GM19438 (cell line): ENCODE data around the gene SCLY.
"Not testable (repeated sequence)": the region's sequence is repeated elsewhere in the genome, so short reads cannot be mapped to it uniquely, and the experiment has no call there.

Experiments used
- ATAC-seq: cut with Tn5 transposase; IDR thresholded peaks from one replicate; pipeline ENCODE4 v1.9.1; 2021; ENCODE audit warnings: low read depth; ENCODE audit not compliant: unreplicated experiment

Gene SCLY

DNA sequence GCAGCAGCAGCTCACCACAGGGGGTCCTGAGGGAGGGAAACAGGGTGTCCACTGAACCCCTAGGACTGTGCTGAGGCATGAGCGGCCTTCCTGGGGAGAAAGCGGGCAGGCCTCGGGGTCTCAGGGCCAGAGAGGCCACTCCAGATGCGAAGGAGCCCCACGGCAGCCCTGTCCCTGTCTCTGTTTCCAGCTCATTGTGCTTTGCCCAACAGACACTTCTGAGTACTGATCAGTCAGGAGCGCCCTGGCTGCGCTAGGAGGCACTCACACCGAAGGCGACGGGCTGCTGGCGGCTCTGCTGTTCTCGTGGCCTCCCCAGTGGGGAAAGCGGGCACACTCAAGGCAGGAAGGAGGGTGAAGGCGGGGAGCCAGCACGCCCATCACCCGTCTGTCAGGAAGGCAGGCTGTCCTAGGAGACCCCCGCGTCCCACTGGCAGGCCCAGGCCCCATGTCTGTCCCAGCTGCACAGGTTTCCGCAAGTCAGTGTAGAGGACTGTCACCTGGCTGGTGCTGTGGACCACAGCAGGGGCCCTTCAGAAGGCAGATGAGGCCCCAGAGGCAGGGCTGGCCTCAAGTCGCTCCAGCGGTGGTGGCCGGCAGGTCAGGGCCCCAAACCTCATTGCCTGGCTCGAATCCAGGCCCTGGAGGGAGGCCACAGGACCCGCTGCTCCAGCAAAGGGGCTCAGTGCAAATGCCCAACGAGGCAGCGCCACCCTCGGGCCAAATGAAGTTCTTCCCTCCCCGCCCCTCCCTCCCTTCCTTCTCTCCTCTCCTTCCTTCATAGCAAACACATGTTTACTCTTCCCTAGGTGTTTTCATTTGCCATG, 46.1 kb downstream of the SCLY start:
- ATAC-seq, result peak; percentile 17

GRCh38 chr2:238107525-238108422, 47.0 kb downstream of the SCLY start:
- ATAC-seq, result peak; percentile 64

DNA sequence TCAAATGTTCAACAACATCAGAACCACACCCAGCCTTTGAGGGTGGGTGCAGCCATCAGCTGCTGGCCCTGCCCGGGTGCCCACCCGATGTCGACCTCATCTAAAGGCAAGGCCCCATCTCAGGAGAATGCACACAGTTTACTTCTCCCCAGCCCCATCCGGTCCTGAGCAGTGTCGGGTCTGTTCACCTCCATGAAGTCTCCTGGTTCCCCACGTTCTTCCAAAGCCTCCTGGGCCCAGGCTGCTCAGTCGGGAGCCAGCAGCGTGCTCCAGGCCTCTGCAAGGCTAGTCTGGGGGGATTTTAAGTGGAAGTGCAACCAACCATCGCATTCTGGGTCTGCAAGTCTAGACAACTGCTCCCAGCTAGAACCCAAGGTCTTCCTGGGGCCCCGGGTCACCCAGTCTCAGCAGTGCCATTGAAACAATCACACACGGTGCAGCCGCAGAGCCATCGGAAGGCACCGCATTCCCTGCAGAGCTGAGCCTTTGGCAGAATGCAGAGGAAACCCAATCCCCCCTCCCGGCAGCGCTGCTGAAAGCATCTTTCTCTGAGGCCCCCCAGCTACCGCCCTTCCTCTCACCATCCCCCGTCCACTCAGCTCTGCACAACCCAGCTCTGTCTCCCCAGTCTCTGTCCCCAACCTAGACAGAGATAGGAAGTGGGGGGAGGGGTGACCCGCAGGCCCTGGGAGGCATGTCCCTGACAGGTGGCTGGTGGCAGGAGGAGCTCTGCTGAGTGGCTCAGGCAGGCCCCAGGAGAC, 47.8 kb downstream of the SCLY start:
- ATAC-seq, result peak; percentile 72

- no peak for ATAC-seq
These were observed 52.8 kb downstream of the SCLY start for GRCh38 chr2:238113611-238114010.

- ATAC-seq, result no peak
These were observed 53.6 kb downstream of the SCLY start for GRCh38 chr2:238114331-238114841.

DNA sequence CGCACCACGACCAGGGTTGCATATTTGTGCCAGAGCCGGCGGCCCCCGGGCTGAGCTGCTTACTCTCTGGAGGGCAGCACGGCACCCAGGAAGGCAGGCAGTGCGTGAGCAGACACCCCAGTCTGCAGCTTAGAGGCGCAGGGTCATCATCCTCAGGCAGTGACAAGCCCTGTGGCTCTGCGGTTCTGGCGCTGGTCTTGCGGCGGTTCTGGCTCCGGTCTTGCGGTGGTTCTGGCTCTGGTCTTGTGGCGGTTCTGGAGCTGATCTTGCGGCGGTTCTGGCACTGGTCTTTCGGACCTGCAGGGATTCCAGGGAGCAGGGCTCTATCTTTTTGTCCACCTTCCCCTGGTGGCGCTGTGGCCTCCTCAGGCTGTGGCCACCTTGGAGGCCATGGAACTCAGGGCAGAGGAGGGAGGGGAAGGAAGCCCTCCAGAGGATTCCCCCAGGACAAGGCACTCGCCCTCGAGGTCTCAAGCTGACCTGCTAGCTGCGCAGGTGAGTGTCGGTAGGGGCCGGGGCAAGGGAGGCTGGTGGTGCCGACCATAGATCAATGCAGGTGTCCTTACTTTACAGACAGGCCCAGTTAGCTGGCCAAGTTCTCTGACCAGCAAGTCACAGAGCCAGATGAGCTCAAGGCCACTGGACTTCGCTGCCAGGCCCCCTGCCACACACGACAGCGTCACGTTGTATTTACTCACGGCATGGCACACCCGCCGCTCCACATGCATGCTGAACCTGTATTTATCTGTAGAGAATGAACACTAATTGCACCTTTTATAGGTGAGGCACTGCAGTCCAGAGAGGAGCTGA, 54.3 kb downstream of the SCLY start:
- ATAC-seq, result no peak

- ATAC-seq, result not testable (repeated sequence)
These were observed 54.9 kb downstream of the SCLY start for GRCh38 chr2:238115709-238116108.

GRCh38 chr2:238116298-238117198, 55.7 kb downstream of the SCLY start:
- ATAC-seq, result no peak

DNA sequence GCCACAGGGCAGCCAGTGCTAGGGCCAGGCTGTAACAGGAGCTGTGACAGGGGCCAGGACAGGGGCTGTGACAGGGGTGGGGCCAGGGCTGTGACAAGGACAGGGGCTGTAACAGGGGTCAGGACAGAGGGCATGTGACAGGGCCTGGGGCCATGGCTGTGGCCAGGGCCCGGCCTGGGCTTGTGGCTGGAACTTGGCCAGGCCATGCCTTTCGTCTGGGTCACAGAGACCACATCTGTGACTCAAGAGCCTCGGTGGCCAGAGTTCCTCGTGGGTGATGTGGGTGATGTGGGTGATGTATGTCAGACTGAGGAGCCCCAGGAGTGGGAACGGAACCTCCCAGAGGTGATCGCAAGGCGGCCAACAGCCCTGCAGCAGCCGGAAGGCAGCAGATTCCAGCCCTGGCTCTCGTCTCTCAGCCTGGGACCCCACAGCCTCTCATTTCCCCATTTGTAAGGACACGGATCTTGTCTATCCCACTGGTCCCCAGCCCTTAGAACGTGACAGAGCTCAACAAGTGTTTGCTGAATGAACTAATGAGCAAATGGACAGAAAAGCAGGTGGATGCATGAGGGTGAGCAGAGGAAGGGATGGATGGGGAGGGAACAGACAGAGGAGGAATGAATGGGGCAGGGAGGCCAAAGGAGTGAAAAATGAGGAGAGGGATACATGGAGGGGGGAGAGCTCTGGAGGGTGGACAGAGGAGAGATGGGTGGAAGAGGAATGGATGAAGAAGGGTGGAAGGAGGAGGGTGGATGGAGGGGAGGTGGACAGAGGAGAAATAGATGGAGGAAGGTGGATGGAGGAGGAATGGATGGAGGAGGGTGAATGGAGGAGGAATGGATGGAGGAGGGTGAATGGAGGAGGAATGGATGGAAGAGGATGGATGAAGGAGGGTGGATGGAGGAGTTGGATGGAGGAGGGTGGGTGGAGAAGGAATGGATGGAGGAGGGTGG, 56.7 kb downstream of the SCLY start:
- ATAC-seq, result no peak

DNA sequence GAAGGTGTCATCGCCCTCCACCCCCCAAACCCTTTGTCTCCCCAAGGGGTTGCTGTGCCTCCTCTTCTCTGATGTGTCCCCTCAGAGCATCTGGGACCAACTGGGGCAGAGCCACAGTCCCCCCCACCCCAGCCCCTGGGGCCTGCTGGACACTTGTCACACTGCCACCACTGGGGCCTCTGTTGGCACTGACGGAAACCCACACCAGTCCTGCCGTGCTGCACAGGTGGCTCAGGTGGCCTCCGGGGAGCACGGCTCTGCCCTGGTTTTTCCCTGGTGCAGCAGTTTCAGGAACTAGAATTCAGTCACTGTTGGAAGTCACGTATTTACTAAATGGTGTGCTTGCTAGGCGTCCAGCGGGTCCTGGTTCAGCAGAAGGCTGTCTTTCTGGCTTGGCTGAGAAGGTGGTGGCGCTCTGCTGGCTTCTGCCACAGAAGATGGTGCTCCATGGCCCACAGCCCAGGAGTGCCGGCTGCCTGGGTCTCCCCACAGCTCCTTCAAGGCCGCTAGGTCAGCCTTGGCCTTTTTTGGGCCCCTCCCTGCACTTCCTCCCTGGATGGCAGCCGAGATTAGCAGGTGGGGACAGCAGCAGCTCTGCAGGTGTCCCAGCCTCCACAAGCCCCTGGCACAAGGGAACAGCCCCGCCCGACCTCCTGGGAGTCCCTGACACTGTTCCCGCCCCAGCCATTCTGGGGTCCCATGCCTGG, 59.1 kb downstream of the SCLY start:
- no peak for ATAC-seq

- no peak for ATAC-seq
These were observed 59.9 kb downstream of the SCLY start for GRCh38 chr2:238120463-238121298.

DNA sequence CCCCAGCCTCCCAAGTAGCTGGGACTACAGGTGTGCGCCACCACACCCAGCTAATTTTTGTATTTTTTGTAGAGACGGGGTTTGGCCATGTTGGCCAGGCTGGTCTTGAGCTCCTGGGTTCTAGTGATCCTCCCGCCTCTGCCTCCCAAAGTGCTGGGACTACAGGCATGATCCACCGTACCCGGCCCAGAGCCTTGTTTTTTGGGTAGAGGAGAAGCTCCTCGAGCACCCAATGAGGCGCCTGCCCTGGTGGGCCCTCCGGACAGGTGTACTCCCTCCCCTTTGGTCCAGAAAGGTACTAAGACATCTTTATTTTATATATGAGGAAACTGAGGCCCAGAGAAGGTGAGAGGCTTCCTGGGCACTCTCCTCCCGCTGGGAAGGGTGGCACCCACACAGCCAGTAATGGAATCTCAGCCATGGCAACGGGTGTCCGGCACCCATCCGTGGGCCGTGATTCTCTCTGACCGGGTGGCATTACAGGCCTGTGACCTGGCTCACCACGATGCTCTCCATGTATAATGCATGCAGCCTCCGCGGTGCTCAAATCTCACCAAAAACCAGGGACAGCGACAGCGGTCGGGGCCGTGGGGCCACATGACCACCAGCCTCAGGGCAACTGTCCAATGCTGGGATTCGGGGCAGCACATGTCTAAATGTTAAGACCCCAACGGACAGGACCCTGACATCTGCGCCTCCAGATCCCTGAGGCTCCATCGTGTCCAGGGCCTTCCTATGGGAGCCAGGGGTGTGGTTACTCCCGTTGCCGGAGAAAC, 60.9 kb downstream of the SCLY start:
- ATAC-seq, result no peak

- no peak for ATAC-seq
These were observed 61.8 kb downstream of the SCLY start for GRCh38 chr2:238122287-238123217.

- no peak for ATAC-seq
These were observed 62.6 kb downstream of the SCLY start for GRCh38 chr2:238123218-238123971.
